GM19395 (cell line): ENCODE results near the gene MDH1B.
"Not testable (repeated sequence)": the region's sequence is repeated elsewhere in the genome, so short reads cannot be mapped to it uniquely, and the experiment has no call there.

Source experiments
- ATAC-seq: cut with Tn5 transposase; IDR thresholded peaks from one replicate; pipeline ENCODE4 v1.9.1; 2021; ENCODE audit warnings: mild to moderate bottlenecking, moderate library complexity; ENCODE audit not compliant: unreplicated experiment

MDH1B gene

GRCh38 chr2:206765242-206766056 is at the start of gene MDH1B, which contains the start of gene FASTKD2:
MDH1B (minus strand) TSS chr2:206765328; CDS start chr2:206765271, 57 bp downstream.
FASTKD2 (plus strand) TSS chr2:206765606; CDS start chr2:206766694, 1,088 bp downstream.
- peak; percentile 96 for ATAC-seq

DNA sequence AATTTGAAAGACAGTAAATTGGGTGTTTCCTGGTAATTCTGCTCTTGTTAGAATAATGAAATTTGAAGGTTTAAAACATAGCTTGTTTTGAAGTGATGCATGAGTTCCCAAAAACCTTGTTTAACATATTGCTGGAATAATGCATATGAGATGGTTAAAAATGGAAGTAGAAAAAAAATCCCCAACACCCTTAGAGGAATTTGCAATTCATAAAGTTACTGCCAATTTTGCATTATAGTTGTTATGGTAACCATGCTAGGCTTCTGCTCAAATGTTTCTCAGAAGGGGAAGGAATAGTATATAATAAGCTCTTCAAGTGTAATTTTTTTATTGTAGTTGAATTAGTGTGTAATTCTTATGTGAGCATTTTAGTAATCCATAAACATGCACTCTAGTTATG is 49.4 kb upstream of the MDH1B start:
- no peak for ATAC-seq

DNA sequence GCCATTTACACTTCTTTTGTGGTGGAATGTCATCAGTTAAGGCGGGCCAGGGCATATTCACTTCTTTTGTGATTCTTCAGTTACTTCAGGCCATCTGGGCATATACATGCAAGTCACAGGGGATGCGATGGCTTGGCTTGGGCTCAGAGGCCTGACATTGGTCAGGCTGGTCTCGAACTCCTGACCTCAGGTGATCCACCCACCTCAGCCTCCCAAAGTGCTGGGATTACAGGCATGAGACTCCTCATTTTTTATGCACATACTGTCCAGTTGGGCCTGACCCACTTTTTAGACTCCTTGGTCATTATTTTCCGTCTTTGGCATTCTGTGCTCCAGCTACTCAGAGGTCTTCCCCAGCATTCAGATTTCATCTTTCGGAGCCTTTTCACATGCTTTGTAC is 47.3 kb upstream of the MDH1B start:
- not testable (repeated sequence) for ATAC-seq

DNA sequence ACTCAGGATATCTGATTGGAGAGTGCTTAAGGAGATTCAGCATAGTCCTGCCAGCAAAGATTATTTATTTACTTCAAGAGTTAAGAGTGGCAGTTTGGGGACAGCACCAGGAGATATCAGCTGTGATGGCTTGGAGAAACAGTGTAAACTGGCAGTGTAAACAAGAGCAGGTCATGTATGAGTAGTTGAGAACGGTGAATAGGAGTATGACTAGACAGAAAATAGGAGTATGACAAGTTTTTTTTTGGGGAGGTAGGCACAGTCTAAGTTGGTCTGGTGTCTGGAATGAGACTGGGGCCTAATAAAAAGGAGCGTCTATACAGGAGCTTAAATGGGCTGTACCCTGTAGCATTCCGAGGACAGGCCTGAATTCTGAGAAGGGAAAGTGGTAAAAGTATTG is 42.5 kb upstream of the MDH1B start:
- ATAC-seq = not testable (repeated sequence)

DNA sequence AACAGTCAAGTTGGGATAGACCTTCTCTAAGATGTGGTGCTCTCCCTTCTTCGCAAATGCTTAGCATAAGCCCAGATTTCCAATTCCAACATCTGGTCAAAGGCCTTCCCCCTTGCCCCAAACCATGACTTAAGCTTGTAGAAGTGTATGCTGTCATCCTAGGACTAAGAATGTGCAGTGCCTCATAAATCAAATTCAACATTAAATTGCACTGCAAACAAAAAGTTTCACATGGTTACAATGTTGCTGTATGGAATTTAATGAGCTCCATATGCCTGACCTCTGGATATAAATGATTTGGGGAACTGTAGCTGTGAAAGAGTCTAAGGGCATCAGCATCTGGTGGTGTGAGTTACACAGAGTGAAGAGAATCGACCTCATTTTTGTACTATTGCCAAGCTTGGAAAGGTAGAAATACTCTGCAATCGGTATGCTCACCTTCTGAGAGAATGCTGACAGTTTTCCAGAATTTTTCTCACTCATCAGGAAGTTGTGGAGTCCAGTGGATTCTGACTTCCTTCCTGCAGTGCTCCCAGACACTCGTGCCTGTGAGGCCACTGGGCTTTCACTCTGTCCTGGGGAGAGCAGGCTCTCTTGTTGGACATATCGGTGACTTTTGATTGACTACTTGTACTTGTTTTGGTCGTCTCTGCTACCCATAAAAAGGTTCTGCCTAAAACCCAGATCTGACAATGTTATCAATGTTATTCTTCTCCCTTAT is 40.9 kb upstream of the MDH1B start:
- ATAC-seq = no peak

DNA sequence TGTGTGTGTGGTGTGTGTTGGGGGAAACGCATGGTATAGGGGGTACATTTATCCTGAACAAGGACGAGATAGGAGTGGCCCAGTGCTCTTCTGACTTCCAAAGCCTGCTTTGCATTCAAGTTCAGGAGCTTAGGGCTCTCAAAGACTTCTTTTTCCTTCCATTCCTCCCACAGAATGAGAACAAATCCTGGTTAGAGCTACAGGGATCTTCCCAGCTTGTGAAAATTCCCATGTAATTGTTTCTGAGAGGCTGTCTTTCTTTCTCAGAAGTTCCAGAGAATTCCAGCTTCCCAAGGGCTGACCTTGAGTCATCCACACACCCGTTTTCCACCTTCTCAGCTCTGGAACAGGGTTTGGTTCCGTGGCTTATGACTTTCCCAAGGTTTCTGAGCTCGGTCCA is 39.2 kb upstream of the MDH1B start:
- no peak for ATAC-seq

DNA sequence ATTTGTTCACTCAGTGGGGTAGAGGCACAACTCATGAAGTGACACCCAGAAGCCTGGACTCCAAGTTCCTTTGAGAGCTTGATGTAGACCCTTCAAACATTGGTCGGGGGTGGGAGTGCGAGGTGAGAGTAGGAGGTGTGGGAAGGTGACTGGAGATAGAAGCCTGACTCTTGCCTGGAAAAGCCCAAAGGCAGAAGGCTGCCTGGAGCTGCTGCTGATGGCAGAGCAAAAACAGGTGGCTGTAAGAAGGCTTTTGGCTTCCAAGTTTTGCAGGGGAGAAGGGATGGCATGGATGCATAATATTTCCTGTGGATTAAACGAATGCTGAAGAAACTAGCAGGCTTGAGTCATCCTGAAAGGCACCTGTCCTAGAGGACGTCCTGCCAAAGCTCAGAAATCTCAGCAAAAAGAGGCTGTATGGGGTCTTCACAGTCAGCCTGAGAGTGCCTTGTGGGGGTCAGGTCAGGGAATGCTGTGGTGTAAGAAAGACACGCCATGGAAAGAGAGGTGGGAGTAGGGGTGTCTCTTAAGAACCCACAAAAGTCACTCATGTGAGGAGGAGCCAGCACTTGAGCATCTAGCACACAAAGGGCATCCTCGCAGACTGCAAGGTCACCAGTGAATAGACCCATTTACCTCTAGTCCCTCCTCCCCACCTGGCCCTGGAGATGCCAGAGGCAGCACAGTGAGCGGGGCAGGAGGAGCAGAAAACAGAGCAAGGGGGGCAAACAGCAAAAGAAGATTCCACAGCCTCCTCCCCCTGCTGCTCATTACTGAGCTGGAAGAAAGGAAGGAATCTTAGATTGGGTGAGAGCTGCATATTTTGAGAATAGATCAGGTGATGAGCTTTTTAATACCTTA is 37.8 kb upstream of the MDH1B start:
- ATAC-seq = no peak

- no peak for ATAC-seq
These were observed 36.5 kb upstream of the MDH1B start for GRCh38 chr2:206801418-206802189.

GRCh38 chr2:206800506-206801417 is 35.6 kb upstream of the MDH1B start:
- ATAC-seq = peak; percentile 66

GRCh38 chr2:206799083-206799482 is 34.0 kb upstream of the MDH1B start:
- no peak for ATAC-seq

- peak; percentile 77 for ATAC-seq
These were observed 32.9 kb upstream of the MDH1B start for GRCh38 chr2:206798000-206798399.

- no peak for ATAC-seq
These were observed 32.2 kb upstream of the MDH1B start for GRCh38 chr2:206797376-206797775.

- no peak for ATAC-seq
These were observed 27.5 kb upstream of the MDH1B start for GRCh38 chr2:206792645-206793044.

- ATAC-seq = no peak
These were observed 25.3 kb upstream of the MDH1B start for GRCh38 chr2:206790311-206790935.

GRCh38 chr2:206784559-206785353 is 19.6 kb upstream of the MDH1B start:
- ATAC-seq = no peak

GRCh38 chr2:206783718-206784117 is 18.6 kb upstream of the MDH1B start:
- ATAC-seq = no peak

GRCh38 chr2:206780671-206781070 is 15.5 kb upstream of the MDH1B start:
- no peak for ATAC-seq

- ATAC-seq = no peak
These were observed 11.3 kb upstream of the MDH1B start for GRCh38 chr2:206776432-206776831.
